Measurements from ENCODE around the gene LDLRAD1.
"Not testable (repeated sequence)": the region's sequence is repeated elsewhere in the genome, so short reads cannot be mapped to it uniquely, and the experiment has no call there.

Gene LDLRAD1

DNA sequence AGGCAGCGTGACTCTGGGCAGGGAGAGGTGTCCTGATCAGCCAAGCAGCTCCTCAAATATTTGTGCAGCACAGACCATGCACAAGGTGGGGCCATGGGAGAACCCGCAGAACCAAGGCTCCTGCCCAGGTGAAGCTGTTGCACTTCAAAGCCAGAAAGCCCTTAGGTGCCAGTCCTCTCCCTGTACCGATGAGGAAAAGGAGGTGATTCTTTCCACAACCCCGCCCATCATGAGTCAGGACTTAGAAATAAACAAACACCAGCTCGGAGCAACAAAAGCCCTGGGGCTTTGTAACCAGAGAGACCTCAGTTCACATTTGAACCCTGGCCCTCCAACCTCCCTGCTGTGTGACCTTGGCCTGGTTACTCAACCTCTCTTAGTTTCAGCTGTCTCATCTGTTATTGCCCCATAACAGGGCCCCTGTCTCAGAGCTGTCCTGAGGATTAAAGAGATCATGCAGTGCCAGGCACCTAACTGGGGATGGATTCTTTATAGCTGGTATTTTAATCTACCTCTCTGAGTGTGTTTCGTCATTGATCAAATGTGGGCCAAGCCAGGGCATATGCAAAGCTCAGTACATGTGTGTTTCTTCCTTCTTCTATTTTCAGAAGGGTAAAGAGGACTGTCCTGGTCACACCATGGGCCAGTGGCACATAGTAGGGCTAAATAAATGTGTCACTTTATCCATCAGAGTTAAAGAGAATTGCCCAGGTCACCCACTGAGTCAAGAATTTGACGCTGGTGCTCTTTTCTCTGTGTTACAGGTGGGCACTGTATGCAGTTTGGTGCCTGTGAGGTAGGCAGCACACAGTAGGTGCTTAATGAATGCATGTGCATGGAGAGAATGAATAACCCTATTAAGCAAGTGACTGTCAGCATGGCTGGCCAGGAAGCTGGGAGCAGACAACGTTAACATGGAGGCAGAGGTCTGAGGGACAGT, 1.4 kb downstream of the LDLRAD1 start:
- DNase-seq (ENCODE audit: low read depth in 2 of 2): no peak

- no peak for DNase-seq (ENCODE audit: low read depth in 2 of 2)
These were observed 3.9 kb downstream of the LDLRAD1 start for GRCh38 chr1:54014009-54014629.

- DNase-seq (ENCODE audit: low read depth in 2 of 2): no peak
These were observed 4.5 kb downstream of the LDLRAD1 start for GRCh38 chr1:54013393-54014008.

DNA sequence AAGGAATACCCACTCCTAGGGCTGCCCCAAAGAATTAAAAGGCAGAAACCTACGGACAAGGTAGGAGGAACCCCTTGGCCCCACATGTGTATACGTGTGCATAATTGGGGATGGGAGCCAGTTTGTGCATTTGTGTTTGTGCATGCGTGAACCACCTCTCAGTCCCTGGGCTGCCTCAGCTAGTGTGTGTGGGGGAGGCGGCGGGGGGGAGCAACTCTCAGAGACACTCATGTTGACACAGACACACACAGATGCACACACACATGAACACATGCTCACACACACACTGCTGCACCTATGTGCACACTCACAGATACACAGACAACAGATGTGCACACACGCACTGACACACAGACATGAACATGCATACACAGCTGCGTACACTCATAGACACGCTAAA, 5.1 kb downstream of the LDLRAD1 start:
- no peak for DNase-seq (ENCODE audit: low read depth in 2 of 2)

DNA sequence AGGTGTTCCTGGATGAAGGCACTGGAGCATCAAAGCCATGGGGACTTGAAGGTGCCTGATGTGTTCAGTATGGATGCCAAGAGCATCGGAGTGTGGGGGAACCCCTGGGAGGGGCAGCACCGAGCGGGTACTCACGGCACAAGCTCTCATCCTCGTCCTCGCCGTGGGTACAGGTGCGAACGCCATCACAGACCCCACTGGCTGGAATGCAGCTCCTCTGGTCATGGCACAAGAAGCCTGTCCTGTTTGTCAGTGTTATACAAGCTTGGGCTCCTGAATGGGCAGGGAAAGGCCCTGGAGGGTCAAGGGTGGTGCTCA, 6.0 kb downstream of the LDLRAD1 start:
- no peak for DNase-seq (ENCODE audit: low read depth in 2 of 2)

- no peak for DNase-seq (ENCODE audit: low read depth in 2 of 2)
These were observed 6.5 kb downstream of the LDLRAD1 start for GRCh38 chr1:54011316-54012007.

DNA sequence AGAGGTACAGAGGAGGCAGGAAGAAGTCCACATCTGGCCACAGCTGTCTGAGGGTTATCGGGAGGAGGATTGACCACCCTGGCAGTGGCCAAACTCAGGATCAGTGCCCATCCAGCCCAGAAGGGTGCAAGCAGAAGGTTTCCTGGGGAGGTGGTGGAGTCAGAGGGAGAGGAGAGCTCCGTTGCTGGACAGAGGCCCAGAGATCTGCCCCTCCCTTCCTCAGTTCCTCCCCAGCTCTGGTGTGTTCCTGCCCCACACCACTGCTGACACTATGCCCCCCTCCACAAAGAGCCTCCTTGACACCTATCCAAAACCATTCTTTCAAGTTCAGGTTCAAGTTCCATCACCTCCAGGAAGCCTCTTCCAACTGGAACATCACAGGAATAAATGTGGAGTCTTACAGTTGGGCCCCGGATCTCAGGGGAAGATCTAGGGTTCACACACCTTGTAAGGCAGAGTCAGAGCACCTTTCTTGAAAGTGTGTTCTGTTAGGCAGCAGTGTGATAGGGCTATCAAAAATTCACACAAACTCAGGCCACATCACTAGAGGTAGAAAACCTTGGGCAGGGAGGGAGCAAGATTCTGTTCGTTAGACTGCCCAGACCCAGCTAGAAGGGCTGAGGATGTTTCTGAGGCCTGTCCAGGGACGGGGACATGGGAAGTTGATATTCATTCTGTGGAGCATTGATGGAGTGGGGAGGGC, 7.4 kb downstream of the LDLRAD1 start:
- no peak for DNase-seq (ENCODE audit: low read depth in 2 of 2)

GRCh38 chr1:54009406-54009805, 8.6 kb downstream of the LDLRAD1 start:
- DNase-seq (ENCODE audit: low read depth in 2 of 2): no peak

GRCh38 chr1:54008876-54009275, 9.1 kb downstream of the LDLRAD1 start:
- no peak for DNase-seq (ENCODE audit: low read depth in 2 of 2)

GRCh38 chr1:54007613-54008012, 10.4 kb downstream of the LDLRAD1 start:
- DNase-seq (ENCODE audit: low read depth in 2 of 2): no peak

DNA sequence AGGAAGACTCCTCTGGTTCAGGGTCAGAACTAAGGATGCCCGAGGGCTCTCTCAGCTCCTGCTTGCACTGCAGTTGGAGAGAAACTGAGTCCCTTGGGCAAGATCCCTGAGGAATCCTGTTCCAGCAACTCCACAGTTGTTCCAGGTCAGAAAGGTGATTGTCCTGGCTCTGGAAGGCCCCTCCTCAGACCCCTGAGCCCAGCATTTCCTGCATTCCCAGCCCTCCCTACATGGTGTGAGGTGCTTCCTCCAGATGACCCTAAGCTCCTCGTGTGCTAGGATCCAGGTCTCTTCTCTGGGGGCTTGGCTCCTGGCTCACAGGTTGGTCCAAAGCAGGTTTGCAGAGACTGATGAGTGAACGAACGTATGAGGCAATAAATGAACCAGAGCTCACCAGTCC, 11.5 kb downstream of the LDLRAD1 start:
- DNase-seq (ENCODE audit: low read depth in 2 of 2): no peak

GRCh38 chr1:54004481-54005049, 13.4 kb downstream of the LDLRAD1 start:
- no peak for DNase-seq (ENCODE audit: low read depth in 2 of 2)

- not testable (repeated sequence) for DNase-seq (ENCODE audit: low read depth in 2 of 2)
These were observed 14.1 kb downstream of the LDLRAD1 start for GRCh38 chr1:54003750-54004480.

GRCh38 chr1:54003249-54003646, 14.7 kb downstream of the LDLRAD1 start:
- no peak for DNase-seq (ENCODE audit: low read depth in 2 of 2)

- no peak for DNase-seq (ENCODE audit: low read depth in 2 of 2)
These were observed 15.3 kb downstream of the LDLRAD1 start for GRCh38 chr1:54002544-54003248.

GRCh38 chr1:54001591-54001990, 16.4 kb downstream of the LDLRAD1 start:
- DNase-seq (ENCODE audit: low read depth in 2 of 2): no peak

- no peak for DNase-seq (ENCODE audit: low read depth in 2 of 2)
These were observed 18.1 kb downstream of the LDLRAD1 start for GRCh38 chr1:53999920-54000319.

DNA sequence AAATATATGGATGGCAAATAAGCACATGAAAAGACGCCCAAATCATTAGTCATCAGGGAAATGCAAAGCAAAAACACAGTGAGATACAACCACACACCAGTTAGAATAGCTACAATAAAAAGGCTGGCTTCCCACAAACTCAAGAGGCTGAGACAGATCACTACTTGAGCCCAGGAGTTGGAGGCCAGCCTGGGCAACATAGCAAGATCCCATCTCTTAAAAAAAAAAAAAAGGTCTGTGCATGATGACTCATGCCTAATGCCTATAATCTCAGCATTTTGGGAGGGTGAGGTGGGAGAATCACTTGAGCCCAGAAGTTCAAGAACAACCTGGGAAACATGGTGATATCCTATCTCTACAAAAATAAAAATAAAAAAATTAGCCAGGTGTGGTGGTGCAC, 19.8 kb downstream of the LDLRAD1 start:
- DNase-seq (ENCODE audit: low read depth in 2 of 2): no peak

- DNase-seq (ENCODE audit: low read depth in 2 of 2): no peak
These were observed 22.3 kb downstream of the LDLRAD1 start for GRCh38 chr1:53995683-53996082.

GRCh38 chr1:53994516-53994915, 23.5 kb downstream of the LDLRAD1 start:
- not testable (repeated sequence) for DNase-seq (ENCODE audit: low read depth in 2 of 2)

All from fibroblast of skin of left biceps (primary cell).